H1 (cell line): ENCODE data around the gene EVA1C. TPM values are rescaled to one million over a fixed set of nuclear protein-coding genes. Genes with fewer than 3 reads are reported as not detected.

Source experiments
- CTCF ChIA-PET: fragments of 300-600 bp; sonication (Branson Sonifier 250); formaldehyde crosslinking; loops from one replicate; lab custom pipeline; 2021; ENCODE audit not compliant: partially characterized antibody; lab: Charles Lee
- POLR2A ChIA-PET: fragments of 300-600 bp; sonication (Branson Sonifier 250); formaldehyde crosslinking; loops from one replicate; lab custom pipeline; 2021; ENCODE audit warnings: inconsistent platforms; ENCODE audit not compliant: partially characterized antibody; lab: Charles Lee
- DNase-seq, 2 experiments: peaks; one replicate each; pipeline versions ENCODE4 v3.0.0 to v3.0.0-alpha.2; 2010 to 2022; ENCODE audit warnings: low spot score in 2 of 2, low read depth in 1 of 2, mixed read lengths in 1 of 2
- FAIRE-seq: peaks from 2 replicates; lab custom pipeline; 2011; peaks lifted over from hg19 to GRCh38; lab: Jason Lieb, UNC
- H2AFZ ChIP-seq: 2 replicates; pipeline ENCODE4 v1.8.1; 2012; ENCODE audit warnings: low read length, inconsistent platforms
- H2AK5ac ChIP-seq: 2 replicates; pipeline ENCODE4 v1.6.1; 2013; ENCODE audit warnings: low read depth, low read length
- H2BK120ac ChIP-seq: replicated peaks from 2 replicates; pipeline ENCODE3; 2013; ENCODE audit warnings: low read depth, low read length, inconsistent platforms
- H2BK12ac ChIP-seq: 2 replicates; pipeline ENCODE4 v1.6.1; 2013; ENCODE audit warnings: low read depth, low read length
- H2BK15ac ChIP-seq: 2 replicates; pipeline ENCODE4 v1.6.1; 2013; ENCODE audit warnings: low read length
- H2BK20ac ChIP-seq: 2 replicates; pipeline ENCODE4 v1.6.1; 2013; ENCODE audit warnings: low read length
- H2BK5ac ChIP-seq: 2 replicates; pipeline ENCODE4 v1.6.1; 2013; ENCODE audit warnings: low read depth, low read length
- H3K14ac ChIP-seq: 2 replicates; pipeline ENCODE4 v1.6.1; 2013; ENCODE audit warnings: inconsistent platforms; ENCODE audit not compliant: insufficient read length
- H3K18ac ChIP-seq: 2 replicates; pipeline ENCODE4 v1.6.1; 2013; ENCODE audit warnings: low read length; ENCODE audit errors: extremely low read depth
- H3K23ac ChIP-seq: 2 replicates; pipeline ENCODE4 v1.6.1; 2013; ENCODE audit warnings: inconsistent platforms; ENCODE audit not compliant: insufficient read length
- H3K23me2 ChIP-seq: 2 replicates; pipeline ENCODE4 v1.6.1; 2013; ENCODE audit warnings: low read depth, low read length
- H3K27ac ChIP-seq: 2 replicates; pipeline ENCODE4 v1.6.1; 2011; ENCODE audit warnings: low read depth, low read length, inconsistent platforms
- H3K27me3 ChIP-seq, 4 experiments: replicated peaks in 1 of 4; 1 replicate in 1 of 4; 2 replicates in 3 of 4; pipeline versions ENCODE4 v1.6.1 to v1.8.1; 2011 to 2013; ENCODE audit warnings: low read length in 3 of 4, mild to moderate bottlenecking in 3 of 4, inconsistent platforms in 2 of 4, mixed read lengths in 2 of 4, moderate library complexity in 1 of 4; ENCODE audit not compliant: control insufficient read depth in 3 of 4, insufficient read depth in 3 of 4; ENCODE audit errors: extremely low read depth in 1 of 4
- H3K36me3 ChIP-seq, 4 experiments: 2 replicates each; pipeline versions ENCODE4 v1.6.1 to v1.8.1; 2011 to 2013; ENCODE audit warnings: mild to moderate bottlenecking in 4 of 4, low read length in 3 of 4, moderate library complexity in 2 of 4, control low read depth in 1 of 4, inconsistent platforms in 1 of 4; ENCODE audit not compliant: insufficient read depth in 4 of 4, control insufficient read depth in 2 of 4
- H3K4ac ChIP-seq: replicated peaks from 2 replicates; pipeline ENCODE3; 2013; ENCODE audit warnings: low read length, low read depth, mixed read lengths, inconsistent platforms; ENCODE audit not compliant: insufficient read length
- H3K4me1 ChIP-seq, 4 experiments: replicated peaks in 1 of 4; 1 replicate in 1 of 4; 2 replicates in 3 of 4; pipeline versions ENCODE4 v1.6.1 to v1.8.1; 2011 to 2013; ENCODE audit warnings: low read length in 3 of 4, inconsistent platforms in 2 of 4, mixed read lengths in 1 of 4; ENCODE audit not compliant: insufficient read depth in 4 of 4, control insufficient read depth in 3 of 4
- H3K4me2 ChIP-seq, 2 experiments: 2 replicates each; pipeline versions ENCODE4 v1.6.1 to v1.8.1; 2011 to 2013; ENCODE audit warnings: low read depth in 2 of 2, low read length in 2 of 2, control low read depth in 1 of 2, inconsistent platforms in 1 of 2, mild to moderate bottlenecking in 1 of 2; ENCODE audit not compliant: insufficient read depth in 1 of 2
- H3K4me3 ChIP-seq, 4 experiments: fragments of 200-600, 300-600 bp in 1 of 4; sonication (generic), shearing (Covaris generic), sonication (Bioruptor Twin) in 1 of 4; 2 replicates each; pipeline versions ENCODE4 v1.5.1 to v1.8.1; 2011 to 2016; ENCODE audit warnings: low read length in 4 of 4, low read depth in 3 of 4, control low read depth in 2 of 4, inconsistent platforms in 2 of 4, mild to moderate bottlenecking in 2 of 4, mixed read lengths in 1 of 4, moderate library complexity in 1 of 4; ENCODE audit not compliant: insufficient read depth in 2 of 4; ENCODE audit errors: extremely low read depth in 1 of 4
- H3K56ac ChIP-seq: replicated peaks from 2 replicates; pipeline ENCODE3; 2013; ENCODE audit warnings: low read depth, mild to moderate bottlenecking, mixed read lengths, low read length, inconsistent platforms; ENCODE audit not compliant: insufficient read length
- H3K79me1 ChIP-seq: 2 replicates; pipeline ENCODE4 v1.6.1; 2013; ENCODE audit warnings: low read depth, low read length, control low read depth
- H3K79me2 ChIP-seq, 2 experiments: 2 replicates each; pipeline versions ENCODE4 v1.6.1 to v1.8.1; 2012 to 2013; ENCODE audit warnings: low read length in 2 of 2, mild to moderate bottlenecking in 2 of 2, inconsistent platforms in 1 of 2; ENCODE audit not compliant: insufficient read depth in 2 of 2, control insufficient read depth in 1 of 2
- H3K9ac ChIP-seq, 4 experiments: replicated peaks in 1 of 4; 1 replicate in 1 of 4; 2 replicates in 3 of 4; pipeline versions ENCODE4 v1.6.1 to v1.8.1; 2011 to 2013; ENCODE audit warnings: low read depth in 3 of 4, low read length in 3 of 4, control low read depth in 2 of 4, mild to moderate bottlenecking in 2 of 4, moderate library complexity in 2 of 4, inconsistent platforms in 1 of 4; ENCODE audit errors: extremely low read depth in 1 of 4
- H3K9me3 ChIP-seq, 2 experiments: 2 replicates each; pipeline versions ENCODE4 v1.6.1 to v1.8.1; 2012 to 2013; ENCODE audit warnings: mild to moderate bottlenecking in 2 of 2, moderate library complexity in 2 of 2, control low read depth in 1 of 2, inconsistent platforms in 1 of 2, low read depth in 1 of 2, low read length in 1 of 2, mixed read lengths in 1 of 2; ENCODE audit not compliant: insufficient read depth in 2 of 2
- H4K20me1 ChIP-seq, 2 experiments: replicated peaks in 1 of 2; 2 replicates each; pipeline versions ENCODE3 to v1.8.1; 2011 to 2013; ENCODE audit warnings: inconsistent platforms in 2 of 2, low read length in 2 of 2, mild to moderate bottlenecking in 1 of 2; ENCODE audit not compliant: insufficient read depth in 2 of 2, control insufficient read depth in 1 of 2
- H4K5ac ChIP-seq: 2 replicates; pipeline ENCODE4 v1.6.1; 2013; ENCODE audit warnings: low read length, low read depth, mixed read lengths, inconsistent platforms; ENCODE audit not compliant: insufficient read length
- H4K8ac ChIP-seq: 2 replicates; pipeline ENCODE4 v1.8.0; 2013; ENCODE audit warnings: mild to moderate bottlenecking, moderate library complexity, low read length, inconsistent platforms; ENCODE audit not compliant: insufficient read depth; ENCODE audit errors: extremely low read depth
- H4K91ac ChIP-seq: replicated peaks from 2 replicates; pipeline ENCODE3; 2013; ENCODE audit warnings: low read length, mixed read lengths, inconsistent platforms; ENCODE audit not compliant: insufficient read length
- BRCA1 ChIP-seq: IDR thresholded peaks from 2 replicates; pipeline ENCODE4 v1.6.1; 2012; ENCODE audit warnings: low read depth, low read length, improper control_type of control experiment
- CHD1 ChIP-seq: IDR thresholded peaks from 2 replicates; pipeline ENCODE4 v1.6.1; 2012; ENCODE audit warnings: low read depth, low read length, improper control_type of control experiment
- CTBP2 ChIP-seq: IDR thresholded peaks from 2 replicates; pipeline ENCODE4 v1.7.0; 2011; ENCODE audit warnings: borderline replicate concordance, mild to moderate bottlenecking, moderate library complexity, mixed read lengths, low read length; ENCODE audit not compliant: insufficient read depth, insufficient read length
- EZH2 ChIP-seq: fragments of 200-600 bp; sonication (generic); IDR thresholded peaks from 2 replicates; pipeline ENCODE4 v1.7.1; 2012; ENCODE audit warnings: low read depth, mild to moderate bottlenecking, moderate library complexity, low read length, inconsistent platforms; ENCODE audit not compliant: severe bottlenecking
- KDM1A ChIP-seq: fragments of 200-600, 300-600 bp; sonication (generic); IDR thresholded peaks from 2 replicates; pipeline ENCODE4 v1.7.1; 2016; ENCODE audit warnings: mild to moderate bottlenecking, low read length, borderline replicate concordance
- KDM4A ChIP-seq: IDR thresholded peaks from one replicate; pipeline ENCODE4 v1.7.1; 2012; ENCODE audit warnings: low read depth, mild to moderate bottlenecking, moderate library complexity, low read length, inconsistent platforms; ENCODE audit not compliant: severe bottlenecking
- KDM5A ChIP-seq: fragments of 200-600 bp; IDR thresholded peaks from 2 replicates; pipeline ENCODE4 v1.7.1; 2012; ENCODE audit warnings: mild to moderate bottlenecking, low read length, inconsistent platforms, mixed read lengths
- POLR2A ChIP-seq, 2 experiments: IDR thresholded peaks; 1 replicate in 1 of 2; 2 replicates in 1 of 2; pipeline ENCODE4 v1.6.1; 2011; ENCODE audit warnings: low read depth in 2 of 2, low read length in 2 of 2, mild to moderate bottlenecking in 2 of 2; ENCODE audit errors: control extremely low read depth in 1 of 2
- RBBP5 ChIP-seq: IDR thresholded peaks from 2 replicates; pipeline ENCODE4 v1.7.1; 2012; ENCODE audit warnings: low read depth, mild to moderate bottlenecking, inconsistent platforms, low read length, moderate library complexity, borderline replicate concordance
- SIX5 ChIP-seq: IDR thresholded peaks from 2 replicates; pipeline ENCODE4 v1.6.1; 2011; ENCODE audit warnings: mild to moderate bottlenecking, low read depth, low read length
- WGBS, 2 experiments: shearing (Covaris generic) in 1 of 2; methylation state at CpG; one replicate each; pipeline versions ENCODE4 v1.1.6 to v1.1.7; 2013 to 2015; ENCODE audit warnings: low lambda C conversion rate in 2 of 2, mixed read lengths in 2 of 2, inconsistent platforms in 1 of 2, low coverage in 1 of 2, missing lambda C conversion rate in 1 of 2; ENCODE audit not compliant: insufficient replicate concordance in 2 of 2, insufficient coverage in 1 of 2, insufficient read length in 1 of 2; ENCODE audit errors: extremely low coverage in 1 of 2, missing lambda C conversion rate in 1 of 2; 5-methylcytosine and 5-hydroxymethylcytosine counted together
- polyA plus RNA-seq, 7 experiments: library from polyadenylated mRNA; depleted of rRNA in 3 of 7; stranded (reverse) in 5 of 7; unstranded in 2 of 7; fragments of >200 nt in 5 of 7; fragments of 200-250 nt in 2 of 7; gene quantifications; 1 replicate in 5 of 7; 2 replicates in 1 of 7; 4 replicates in 1 of 7; pipeline versions ENCODE4 v1.2.1 to v1.2.3, GENCODE V29; 2011 to 2013; ENCODE audit warnings: missing spikeins in 2 of 7, mixed read lengths in 2 of 7
- total RNA-seq: library from RNA; stranded (reverse); fragmentation: NEBNext Ultra II Directional; extraction: Animal tissue kit (Norgen Biotek cat#: 25700); gene quantifications from 2 replicates; pipeline ENCODE4 v1.2.1, GENCODE V29; 2021

Gene EVA1C
- total and polyA plus RNA-seq, 2 of the 8 experiments (the other 6 are each of a cell fraction or from before 2014, with no cell fraction given), result 2.6 to 3.6 TPM

GRCh38 chr21:32437729-32438128 lies 25.2 kb downstream of the EVA1C start:
- Histone ChIP-seq H2BK120ac (no peak overlapping the region), H2BK15ac (no peak overlapping the region), H3K9ac (no peak overlapping the region), H3K9me3 (no peaks in the 10 kb centered on the region), H2BK20ac (no peak overlapping the region), H3K79me2 (no peaks in the 10 kb centered on the region), H3K27ac (no peak overlapping the region), H2AFZ (no peak overlapping the region), H3K4me3 (no peak overlapping the region), H3K23ac (no peak overlapping the region), H4K91ac (no peak overlapping the region), H3K23me2 (no peaks in the 10 kb centered on the region), H3K27me3 (no peaks in the 10 kb centered on the region), H4K5ac (no peak overlapping the region), H4K20me1 (no peaks in the 10 kb centered on the region), H2AK5ac (no peak overlapping the region), H3K4ac (no peak overlapping the region), H3K36me3 (no peaks in the 10 kb centered on the region), H3K18ac (no peak overlapping the region), H3K4me2 (no peak overlapping the region), H3K4me1 (peaks cover 0 to 2% (median 0%) of the 10 kb centered on the region in 4 experiments; a peak in 1 of 7 replicates), H4K8ac (no peak overlapping the region), H2BK12ac (no peak overlapping the region), H3K14ac (no peak overlapping the region), H2BK5ac (no peak overlapping the region), H3K79me1 (no peaks in the 10 kb centered on the region), H3K56ac (no peak overlapping the region)
- 93% methylated on average over 12 of the region's 12 CpGs; no CpG with 5 or more reads in 1 of the 2 experiments for WGBS, 2 experiments
- CTCF ChIA-PET, result interaction anchor here (1.0 to 1.4 kb wide), 3 partner anchors 19 to 69 kb away, joined by 3 to 4 read pairs (median 4); no protein-coding TSS in a partner anchor
- POLR2A ChIA-PET, result interaction anchor here (0.8 kb wide), 1 partner anchor 20 kb away, joined by 3 read pairs; no protein-coding TSS in a partner anchor
- no peak for TF ChIP-seq POLR2A (IDR thresholded peaks at IDR 0.05; ENCODE audit: control extremely low read depth in 1 of 2, low read depth in 2 of 2, low read length in 2 of 2)
- no peak for TF ChIP-seq EZH2
- no peak for TF ChIP-seq KDM1A
- no peak for TF ChIP-seq CTBP2
- no peak for TF ChIP-seq SIX5
- no peak for TF ChIP-seq KDM5A
- TF ChIP-seq RBBP5, result no peak
- no peak for TF ChIP-seq BRCA1
- no peak for TF ChIP-seq KDM4A
- no peak for TF ChIP-seq CHD1
- FAIRE-seq, result no peak
- DNase-seq, result no peak
